ENCODE results near the gene TMEM44. TPM values are rescaled to one million over a fixed set of nuclear protein-coding genes. Genes with fewer than 3 reads are reported as not detected.
"Not testable (repeated sequence)": the region's sequence is repeated elsewhere in the genome, so short reads cannot be mapped to it uniquely, and the experiment has no call there.

TMEM44 gene
- total RNA-seq, 3 donors from 2014 or later (not counting 1 experiment from before 2014, with no cell fraction given) = 2.1 to 3.0 (median 2.8) TPM

- no peaks in the 10 kb centered on the region for H3K36me3 ChIP-seq (ENCODE audit: control insufficient read depth, insufficient read depth, low read length)
- no peak for TF ChIP-seq CTCF (IDR thresholded peaks at IDR 0.05)
- intact Hi-C loops (cut with micrococcal nuclease) = no loop called here
- peak overlapping the region; percentile 61 for H3K4me3 ChIP-seq (ENCODE audit: low read length)
- H3K4me1 Mint-ChIP-seq = peaks cover 0 to 11% of the 10 kb centered on the region in 2 donors
- no peaks in the 10 kb centered on the region for H3K27me3 Mint-ChIP-seq (ENCODE audit: low read depth in 2 of 2)
- peak overlapping the region; percentile 83 for H3K4me3 Mint-ChIP-seq
- no peak overlapping the region for H3K27ac ChIP-seq (ENCODE audit: low read length)
- no peaks in the 10 kb centered on the region for H3K36me3 Mint-ChIP-seq
- WGBS (ENCODE audit: insufficient coverage) = 80% methylated on average over 11 of the region's 11 CpGs
- ATAC-seq (no peak), DNase-seq (no peak)
- H3K9me3 ChIP-seq (ENCODE audit: control insufficient read depth, insufficient read depth, low read length) = no peaks in the 10 kb centered on the region
- H3K9me3 Mint-ChIP-seq = no peaks in the 10 kb centered on the region
- peaks cover 14% of the 10 kb centered on the region for H3K4me1 ChIP-seq (ENCODE audit: control insufficient read depth, insufficient read depth, low read length)
- no peaks in the 10 kb centered on the region for H3K27me3 ChIP-seq (ENCODE audit: control insufficient read depth, insufficient read depth, low read length)
- H3K27ac Mint-ChIP-seq = no peak overlapping the region
Observed at GRCh38 chr3:194632226-194632808, 902 bp downstream of the TMEM44 start.

GRCh38 chr3:194631696-194632095, 1.5 kb downstream of the TMEM44 start:
- no peak for ATAC-seq
- no peaks in the 10 kb centered on the region for H3K27me3 Mint-ChIP-seq (ENCODE audit: low read depth in 2 of 2)
- peaks cover 0 to 11% of the 10 kb centered on the region in 2 donors for H3K4me1 Mint-ChIP-seq
- no peak for TF ChIP-seq CTCF (IDR thresholded peaks at IDR 0.05)
- intact Hi-C loops (cut with micrococcal nuclease) = no loop called here
- peak overlapping the region; percentile 83 for H3K4me3 Mint-ChIP-seq
- no peak for DNase-seq
- H3K9me3 ChIP-seq (ENCODE audit: control insufficient read depth, insufficient read depth, low read length) = no peaks in the 10 kb centered on the region
- 95% methylated on average over 3 of the region's 4 CpGs for WGBS (ENCODE audit: insufficient coverage)
- no peaks in the 10 kb centered on the region for H3K27me3 ChIP-seq (ENCODE audit: control insufficient read depth, insufficient read depth, low read length)
- H3K4me3 ChIP-seq (ENCODE audit: low read length) = no peak overlapping the region
- peaks cover 14% of the 10 kb centered on the region for H3K4me1 ChIP-seq (ENCODE audit: control insufficient read depth, insufficient read depth, low read length)
- H3K27ac ChIP-seq (ENCODE audit: low read length) = no peak overlapping the region
- no peak overlapping the region for H3K27ac Mint-ChIP-seq
- H3K9me3 Mint-ChIP-seq = no peaks in the 10 kb centered on the region
- H3K36me3 Mint-ChIP-seq = no peaks in the 10 kb centered on the region
- no peaks in the 10 kb centered on the region for H3K36me3 ChIP-seq (ENCODE audit: control insufficient read depth, insufficient read depth, low read length)

- H3K27ac Mint-ChIP-seq; H3K27ac ChIP-seq (ENCODE audit: low read length); H3K36me3 Mint-ChIP-seq; H3K4me3 Mint-ChIP-seq; intact Hi-C loops (cut with micrococcal nuclease); H3K27me3 Mint-ChIP-seq (ENCODE audit: low read depth in 2 of 2); ATAC-seq; H3K9me3 ChIP-seq (ENCODE audit: control insufficient read depth, insufficient read depth, low read length); H3K4me3 ChIP-seq (ENCODE audit: low read length); DNase-seq; H3K9me3 Mint-ChIP-seq; H3K27me3 ChIP-seq (ENCODE audit: control insufficient read depth, insufficient read depth, low read length); H3K36me3 ChIP-seq (ENCODE audit: control insufficient read depth, insufficient read depth, low read length): not testable (repeated sequence)
- WGBS (ENCODE audit: insufficient coverage) = 97% methylated on average over 27 of the region's 29 CpGs
- H3K4me1 Mint-ChIP-seq = peaks cover 0 to 11% of the 10 kb centered on the region in 2 donors
- H3K4me1 ChIP-seq (ENCODE audit: control insufficient read depth, insufficient read depth, low read length) = peaks cover 14% of the 10 kb centered on the region
Observed at GRCh38 chr3:194630681-194631080, 2.5 kb downstream of the TMEM44 start.

- Histone ChIP-seq H3K4me1 (ENCODE audit: control insufficient read depth, insufficient read depth, low read length) (no peaks in the 10 kb centered on the region), H3K36me3 (ENCODE audit: control insufficient read depth, insufficient read depth, low read length) (no peaks in the 10 kb centered on the region), H3K27ac (ENCODE audit: low read length) (no peak overlapping the region), H3K27me3 (ENCODE audit: control insufficient read depth, insufficient read depth, low read length) (no peaks in the 10 kb centered on the region), H3K9me3 (ENCODE audit: control insufficient read depth, insufficient read depth, low read length) (no peaks in the 10 kb centered on the region), H3K4me3 (ENCODE audit: low read length) (no peak overlapping the region)
- no peak for TF ChIP-seq CTCF (IDR thresholded peaks at IDR 0.05)
- DNase-seq (no peak), ATAC-seq (no peak)
- no peaks in the 10 kb centered on the region for H3K9me3 Mint-ChIP-seq
- no peaks in the 10 kb centered on the region for H3K4me1 Mint-ChIP-seq
- H3K27me3 Mint-ChIP-seq (ENCODE audit: low read depth in 2 of 2) = no peaks in the 10 kb centered on the region
- no peak overlapping the region for H3K4me3 Mint-ChIP-seq
- H3K36me3 Mint-ChIP-seq = no peaks in the 10 kb centered on the region
- H3K27ac Mint-ChIP-seq = no peak overlapping the region
- intact Hi-C loops (cut with micrococcal nuclease) = no loop called here
- WGBS (ENCODE audit: insufficient coverage) = 97% methylated on average over 6 of the region's 6 CpGs
Observed at GRCh38 chr3:194624956-194625355, 8.3 kb downstream of the TMEM44 start.
